HG03280 (cell line): ENCODE results near the gene TPRX1.
"Not testable (repeated sequence)": the region's sequence is repeated elsewhere in the genome, so short reads cannot be mapped to it uniquely, and the experiment has no call there.

Source experiments
- ATAC-seq: cut with Tn5 transposase; IDR thresholded peaks from one replicate; pipeline ENCODE4 v1.9.1; 2021; ENCODE audit warnings: mild to moderate bottlenecking, moderate library complexity; ENCODE audit not compliant: unreplicated experiment

Gene TPRX1

GRCh38 chr19:47769534-47769933, 34.8 kb downstream of the TPRX1 start:
- no peak for ATAC-seq

- ATAC-seq, result no peak
Measured at GRCh38 chr19:47768604-47769003, 35.7 kb downstream of the TPRX1 start.

GRCh38 chr19:47767349-47767748, 37.0 kb downstream of the TPRX1 start:
- ATAC-seq, result no peak

GRCh38 chr19:47766670-47767069, 37.7 kb downstream of the TPRX1 start:
- ATAC-seq, result no peak

- no peak for ATAC-seq
Measured at GRCh38 chr19:47766359-47766620, 38.1 kb downstream of the TPRX1 start.

- no peak for ATAC-seq
Measured at GRCh38 chr19:47765523-47766358, 38.6 kb downstream of the TPRX1 start.

GRCh38 chr19:47764705-47765104, 39.6 kb downstream of the TPRX1 start:
- ATAC-seq, result not testable (repeated sequence)

- no peak for ATAC-seq
Measured at GRCh38 chr19:47762615-47763308, 41.6 kb downstream of the TPRX1 start.

- no peak for ATAC-seq
Measured at GRCh38 chr19:47762151-47762550, 42.2 kb downstream of the TPRX1 start.

GRCh38 chr19:47761566-47761965, 42.8 kb downstream of the TPRX1 start:
- no peak for ATAC-seq

GRCh38 chr19:47760632-47760999, 43.7 kb downstream of the TPRX1 start:
- no peak for ATAC-seq

GRCh38 chr19:47758443-47758804, 45.9 kb downstream of the TPRX1 start:
- no peak for ATAC-seq

GRCh38 chr19:47757617-47758442, 46.5 kb downstream of the TPRX1 start:
- no peak for ATAC-seq

GRCh38 chr19:47756953-47757608, 47.3 kb downstream of the TPRX1 start:
- ATAC-seq, result no peak

GRCh38 chr19:47756627-47756929, 47.8 kb downstream of the TPRX1 start:
- ATAC-seq, result no peak

- ATAC-seq, result no peak
Measured at GRCh38 chr19:47755762-47756626, 48.4 kb downstream of the TPRX1 start.

GRCh38 chr19:47755065-47755761, 49.1 kb downstream of the TPRX1 start:
- no peak for ATAC-seq

GRCh38 chr19:47754206-47755064, 49.9 kb downstream of the TPRX1 start:
- no peak for ATAC-seq
